Endothelial cell of umbilical vein (primary cell): Measurements from ENCODE around the gene SRGAP3. TPM values are rescaled to one million over a fixed set of nuclear protein-coding genes. Genes with fewer than 3 reads are reported as not detected.
"Not testable (repeated sequence)": the region's sequence is repeated elsewhere in the genome, so short reads cannot be mapped to it uniquely, and the experiment has no call there.

Source experiments
- BruUV-seq: library from RNA; stranded (reverse); fragments of 400-500 nt; replicated peaks from 2 replicates; lab custom pipeline; 2021; lab: Mats Ljungman, UMichigan
- CTCF ChIA-PET: fragments of 300-600, 350-600 bp; sonication (Branson Sonifier 250); formaldehyde crosslinking; loops from one replicate; lab custom pipeline; 2021; ENCODE audit warnings: antibody characterized with exemption, inconsistent platforms; lab: Charles Lee
- POLR2A ChIA-PET: fragments of 300-600, 350-600 bp; sonication (Branson Sonifier 250); formaldehyde crosslinking; loops from one replicate; lab custom pipeline; 2021; ENCODE audit warnings: antibody characterized with exemption, inconsistent platforms; lab: Charles Lee
- DNase-seq: peaks from one replicate; pipeline ENCODE4 v3.0.0-alpha.2; 2011; ENCODE audit warnings: low read depth, low spot score
- FAIRE-seq: peaks from 2 replicates; lab custom pipeline; 2011; peaks lifted over from hg19 to GRCh38; lab: Jason Lieb, UNC
- H2AFZ ChIP-seq: 2 replicates; pipeline ENCODE4 v1.6.0; 2012; ENCODE audit warnings: low read depth, low read length, control low read depth, inconsistent platforms
- H3K27ac ChIP-seq: 2 replicates; pipeline ENCODE4 v1.5.1; 2011; ENCODE audit warnings: low read depth, mild to moderate bottlenecking, control low read depth, low read length, moderate library complexity; ENCODE audit not compliant: insufficient read depth
- H3K27me3 ChIP-seq, 2 experiments: 2 replicates each; pipeline versions ENCODE4 v1.6.0 to v1.6.1; 2011; ENCODE audit warnings: low read length in 2 of 2, mixed read lengths in 1 of 2; ENCODE audit not compliant: control insufficient read depth in 2 of 2, insufficient read depth in 2 of 2
- H3K36me3 ChIP-seq, 2 experiments: 2 replicates in 1 of 2; 3 replicates in 1 of 2; pipeline ENCODE4 v1.5.1; 2011; ENCODE audit warnings: low read length in 2 of 2, mild to moderate bottlenecking in 1 of 2, moderate library complexity in 1 of 2; ENCODE audit not compliant: control insufficient read depth in 2 of 2, insufficient read depth in 2 of 2; ENCODE audit errors: extremely low read depth in 1 of 2
- H3K4me1 ChIP-seq: 3 replicates; pipeline ENCODE4 v1.5.1; 2011; ENCODE audit warnings: mild to moderate bottlenecking, low read length; ENCODE audit not compliant: control insufficient read depth, insufficient read depth; ENCODE audit errors: extremely low read depth
- H3K4me2 ChIP-seq: 2 replicates; pipeline ENCODE4 v1.6.1; 2011; ENCODE audit warnings: low read length, control low read depth, mixed read lengths; ENCODE audit not compliant: insufficient read depth
- H3K4me3 ChIP-seq, 3 experiments: fragments of 200-600 bp in 1 of 3; sonication (generic), shearing (Covaris generic) in 1 of 3; replicated peaks in 1 of 3; 2 replicates each; pipeline ENCODE4 v1.5.1; 2011 to 2016; ENCODE audit warnings: control low read depth in 3 of 3, low read length in 3 of 3, mild to moderate bottlenecking in 2 of 3, inconsistent platforms in 1 of 3, low read depth in 1 of 3, moderate library complexity in 1 of 3; ENCODE audit not compliant: insufficient read depth in 1 of 3
- H3K79me2 ChIP-seq: 2 replicates; pipeline ENCODE4 v1.6.0; 2012; ENCODE audit warnings: low read length, inconsistent platforms; ENCODE audit not compliant: control insufficient read depth, insufficient read depth
- H3K9ac ChIP-seq: replicated peaks from 2 replicates; pipeline ENCODE3; 2011; ENCODE audit warnings: low read length, control low read depth; ENCODE audit not compliant: insufficient read depth; ENCODE audit errors: extremely low read depth
- H3K9me1 ChIP-seq: replicated peaks from 3 replicates; pipeline ENCODE4 v1.6.0; 2011; ENCODE audit warnings: mild to moderate bottlenecking, low read length; ENCODE audit not compliant: control insufficient read depth, insufficient read depth; ENCODE audit errors: extremely low read depth
- H3K9me3 ChIP-seq: replicated peaks from 2 replicates; pipeline ENCODE4 v1.5.1; 2012; ENCODE audit warnings: low read length, inconsistent platforms; ENCODE audit not compliant: control insufficient read depth, insufficient read depth
- H4K20me1 ChIP-seq: replicated peaks from 2 replicates; pipeline ENCODE3; 2011; ENCODE audit warnings: mild to moderate bottlenecking, low read length; ENCODE audit not compliant: control insufficient read depth, insufficient read depth; ENCODE audit errors: extremely low read depth
- CTCF ChIP-seq, 2 donors: IDR thresholded peaks; 1 replicate in 1 of 2; 2 replicates in 1 of 2; pipeline ENCODE4 v1.5.1; 2011; ENCODE audit warnings: low read length in 2 of 2, mild to moderate bottlenecking in 2 of 2, moderate library complexity in 2 of 2, control low read depth in 1 of 2, inconsistent platforms in 1 of 2, low read depth in 1 of 2; ENCODE audit not compliant: insufficient read depth in 1 of 2; ENCODE audit errors: extremely low read depth in 1 of 2
- EZH2 ChIP-seq: IDR thresholded peaks from 2 replicates; pipeline ENCODE4 v1.6.1; 2012; ENCODE audit warnings: borderline replicate concordance, low read depth, mild to moderate bottlenecking, moderate library complexity, low read length, inconsistent platforms; ENCODE audit not compliant: severe bottlenecking
- FOS ChIP-seq: IDR thresholded peaks from 2 replicates; pipeline ENCODE4 v1.6.1; 2011; ENCODE audit warnings: mild to moderate bottlenecking, low read length, moderate library complexity, borderline replicate concordance; ENCODE audit not compliant: insufficient read depth
- GATA2 ChIP-seq: IDR thresholded peaks from 2 replicates; pipeline ENCODE4 v1.7.0; 2011; ENCODE audit warnings: low read depth, mild to moderate bottlenecking, moderate library complexity, mixed read lengths, low read length; ENCODE audit not compliant: insufficient read length, insufficient read depth
- JUN ChIP-seq: IDR thresholded peaks from 2 replicates; pipeline ENCODE4 v1.6.1; 2011; ENCODE audit warnings: borderline replicate concordance, low read depth; ENCODE audit not compliant: insufficient read length, insufficient read depth
- MAX ChIP-seq: IDR thresholded peaks from 2 replicates; pipeline ENCODE4 v1.6.1; 2011; ENCODE audit not compliant: insufficient read depth, insufficient read length
- MYC ChIP-seq: IDR thresholded peaks from one replicate; pipeline ENCODE4 v1.6.1; 2011; ENCODE audit warnings: mild to moderate bottlenecking, low read depth, low read length
- POLR2A ChIP-seq: IDR thresholded peaks from 2 replicates; pipeline ENCODE4 v1.6.1; 2012; ENCODE audit warnings: low read depth, mild to moderate bottlenecking, control low read depth, low read length
- POLR2AphosphoS5 ChIP-seq: IDR thresholded peaks from 2 replicates; pipeline ENCODE4 v1.6.1; 2012; ENCODE audit warnings: low read depth, mild to moderate bottlenecking, control low read depth, low read length, moderate library complexity; ENCODE audit not compliant: insufficient read depth
- dilution Hi-C: fragments of 300-500 bp; cut with MboI; formaldehyde crosslinking; loops from one replicate; pipeline ENCODE4 v1.15.0; 2019; ENCODE audit warnings: low sequenced_read_pairs; ENCODE audit not compliant: extremely low pct_ligation_motif_present
- intact Hi-C: fragments of 100-400 bp; cut with micrococcal nuclease; formaldehyde crosslinking; loops from one replicate; pipeline ENCODE4 v1.10.0; 2022
- polyA plus RNA-seq, 4 experiments: library from polyadenylated mRNA; depleted of rRNA in 3 of 4; stranded (reverse) in 3 of 4; unstranded in 1 of 4; fragments of >200 nt; gene quantifications; 2 replicates each; pipeline versions ENCODE4 v1.2.1 to v1.2.3, GENCODE V29; 2011 to 2012; ENCODE audit warnings: missing spikeins in 1 of 4
- total RNA-seq: library from RNA; stranded (reverse); gene quantifications from 2 replicates; pipeline ENCODE4 v1.2.3, GENCODE V29; 2021

SRGAP3 gene
- total and polyA plus RNA-seq, 2 donors (not counting 3 experiments of a cell fraction or from before 2014, with no cell fraction given): 0.06 TPM; not detected in 1

- H2AFZ ChIP-seq: no peak overlapping the region
- H3K27me3 ChIP-seq: no peaks in the 10 kb centered on the region
- POLR2A ChIA-PET: no interaction called here
- no peaks in the 10 kb centered on the region for H3K9me3 ChIP-seq
- FAIRE-seq (no peak), DNase-seq (no peak)
- TF ChIP-seq POLR2AphosphoS5: no peak
- TF ChIP-seq EZH2: no peak
- TF ChIP-seq POLR2A: no peak
- TF ChIP-seq GATA2: no peak
- TF ChIP-seq JUN: no peak
- no peak for TF ChIP-seq MAX
- TF ChIP-seq MYC: no peak
- no peak for TF ChIP-seq CTCF (IDR thresholded peaks at IDR 0.05; ENCODE audit: extremely low read depth in 1 of 2, insufficient read depth in 1 of 2, low read depth in 1 of 2, low read length in 2 of 2)
- TF ChIP-seq FOS: no peak
- CTCF ChIA-PET: interaction anchor here (1.1 kb wide), 1 partner anchor 12 kb away, joined by 3 read pairs; no protein-coding TSS in a partner anchor
- dilution Hi-C loops (no loop called here), intact Hi-C loops (no loop called here)
- no peak overlapping the region for H3K9ac ChIP-seq
- no peak overlapping the region for H3K4me2 ChIP-seq
- no peaks in the 10 kb centered on the region for H4K20me1 ChIP-seq
- no TSS peak for BruUV-seq
- no peaks in the 10 kb centered on the region for H3K4me1 ChIP-seq
- no peak overlapping the region for H3K4me3 ChIP-seq
- H3K79me2 ChIP-seq: no peaks in the 10 kb centered on the region
- no peaks in the 10 kb centered on the region for H3K36me3 ChIP-seq
- H3K9me1 ChIP-seq: no peaks in the 10 kb centered on the region
- no peak overlapping the region for H3K27ac ChIP-seq
These were observed 41.1 kb upstream of the SRGAP3 start for GRCh38 chr3:9290566-9290965.

- H3K4me2 ChIP-seq, H3K36me3 ChIP-seq, BruUV-seq, CTCF ChIA-PET, POLR2A ChIA-PET, H2AFZ ChIP-seq, H4K20me1 ChIP-seq, dilution Hi-C loops, H3K27me3 ChIP-seq, H3K27ac ChIP-seq, H3K4me3 ChIP-seq, H3K79me2 ChIP-seq, H3K4me1 ChIP-seq, FAIRE-seq, H3K9me3 ChIP-seq, DNase-seq, H3K9ac ChIP-seq, intact Hi-C loops, H3K9me1 ChIP-seq: not testable (repeated sequence)
These were observed 32.1 kb upstream of the SRGAP3 start for GRCh38 chr3:9281533-9281932.
